ENCODE data around the gene SCUBE1.

GRCh38 chr22:43182726-43183125, 160.4 kb downstream of the SCUBE1 start:
- TF ChIP-seq CTCF (IDR thresholded peaks at IDR 0.05) (no peak), EZH2phosphoT487 (IDR thresholded peaks at IDR 0.05) (no peak)
